Endometrium (tissue), 2 donors: ENCODE results near the gene GRAPL.
"Not testable (repeated sequence)": the region's sequence is repeated elsewhere in the genome, so short reads cannot be mapped to it uniquely, and the experiment has no call there.

ENCODE experiments used
- FAIRE-seq: peaks from 2 replicates; lab custom pipeline; 2012; peaks lifted over from hg19 to GRCh38; lab: Jason Lieb, UNC
- donor health status: control.
- donor health status: control.

The GRAPL gene

DNA sequence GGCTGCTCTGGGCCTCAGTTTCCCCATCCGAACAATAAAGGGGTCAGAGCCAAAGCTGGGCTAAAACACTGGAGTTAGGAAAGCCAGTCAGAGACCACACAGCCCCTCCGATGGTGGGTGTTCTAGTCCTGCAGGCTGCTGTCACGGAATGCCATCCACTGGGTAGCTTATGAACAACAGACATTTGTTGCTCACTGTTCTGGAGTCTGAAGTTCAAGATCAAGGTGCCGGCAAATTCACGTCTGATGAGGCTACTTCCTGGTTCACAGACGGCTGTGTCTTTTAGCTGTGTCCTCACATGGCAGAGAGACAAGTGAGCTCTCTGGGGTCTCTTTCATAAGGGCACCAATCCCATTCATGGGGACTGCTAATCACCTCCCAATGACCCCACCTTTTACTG, 9.2 kb downstream of the GRAPL start:
- FAIRE-seq = not testable (repeated sequence)

DNA sequence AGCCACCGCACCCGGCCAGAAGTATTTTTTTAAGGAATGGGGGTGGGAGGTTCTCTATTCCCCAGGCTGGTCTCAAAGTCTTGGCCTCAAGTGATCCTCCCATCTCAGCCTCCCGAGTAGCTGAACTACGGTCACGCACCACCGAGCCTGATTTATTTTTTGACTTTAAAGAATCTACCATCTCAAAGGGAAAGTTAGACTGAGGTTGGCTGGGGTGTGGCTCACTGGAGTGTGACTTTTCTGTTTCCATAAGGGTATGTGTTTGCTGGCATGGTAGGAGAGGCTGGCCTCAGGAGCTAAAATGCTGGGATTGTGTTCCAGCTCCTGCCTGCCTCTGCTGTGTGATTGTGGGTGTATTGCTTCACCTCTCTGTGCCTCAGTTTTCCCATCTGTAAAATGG, 10.6 kb downstream of the GRAPL start:
- FAIRE-seq = not testable (repeated sequence)

DNA sequence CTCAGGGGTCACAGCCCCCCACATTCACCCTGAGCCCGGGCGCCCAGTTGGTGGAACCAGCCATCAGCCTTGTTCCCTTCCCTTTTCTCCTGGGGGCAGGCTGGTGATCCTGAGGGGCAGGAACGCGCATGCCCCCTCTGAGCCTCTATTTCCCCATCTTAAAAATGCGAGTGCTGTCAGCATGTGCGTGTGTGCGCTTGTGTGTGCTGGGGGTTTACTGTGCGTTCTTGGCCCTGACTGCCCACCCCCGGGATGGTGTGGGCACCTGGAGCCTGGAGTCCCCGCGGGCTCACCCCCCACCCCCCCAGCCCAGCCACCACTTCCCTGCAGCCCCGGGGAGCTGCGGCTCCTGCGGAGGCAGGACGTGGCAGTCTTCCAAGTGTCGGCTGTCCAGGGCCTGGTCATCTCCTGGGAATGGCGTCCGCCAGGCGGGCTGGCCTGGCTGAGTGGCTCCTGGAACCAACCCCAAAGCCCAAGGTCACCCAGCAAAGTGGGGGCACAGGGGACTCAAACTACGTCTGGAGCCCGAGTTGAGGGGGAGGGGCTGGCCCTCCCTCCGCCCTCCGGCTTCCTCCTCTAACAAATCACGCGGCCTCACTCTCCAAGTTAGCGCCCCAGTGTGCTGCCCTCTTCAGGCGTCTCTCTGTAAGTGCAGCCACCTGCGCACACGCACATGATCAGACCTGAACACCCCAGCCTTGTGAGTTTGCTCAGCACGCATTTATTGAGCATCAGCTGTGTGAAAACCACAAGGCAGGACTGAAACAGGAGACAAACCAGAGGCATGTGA, 14.2 kb downstream of the GRAPL start:
- FAIRE-seq = not testable (repeated sequence)

DNA sequence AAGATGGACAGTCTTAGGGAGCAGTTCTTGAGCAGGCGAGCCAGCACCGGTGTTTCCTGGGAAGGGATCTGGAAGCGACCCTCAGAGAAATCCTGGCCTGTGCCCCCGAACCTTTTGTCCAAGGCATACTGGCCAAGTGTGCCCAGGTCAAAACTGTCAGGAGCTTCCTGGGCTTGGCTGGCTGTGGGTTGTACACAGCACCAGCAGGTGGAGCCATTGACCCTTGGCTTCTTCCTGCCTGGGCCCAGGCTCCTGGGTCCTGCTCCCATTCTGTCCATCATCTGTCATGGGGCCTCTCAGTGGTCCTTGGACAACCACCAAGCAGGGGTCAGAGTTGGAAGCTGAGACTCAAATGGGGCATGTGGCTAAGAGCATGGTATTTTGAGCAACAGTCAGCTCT, 15.0 kb downstream of the GRAPL start:
- FAIRE-seq = not testable (repeated sequence)

DNA sequence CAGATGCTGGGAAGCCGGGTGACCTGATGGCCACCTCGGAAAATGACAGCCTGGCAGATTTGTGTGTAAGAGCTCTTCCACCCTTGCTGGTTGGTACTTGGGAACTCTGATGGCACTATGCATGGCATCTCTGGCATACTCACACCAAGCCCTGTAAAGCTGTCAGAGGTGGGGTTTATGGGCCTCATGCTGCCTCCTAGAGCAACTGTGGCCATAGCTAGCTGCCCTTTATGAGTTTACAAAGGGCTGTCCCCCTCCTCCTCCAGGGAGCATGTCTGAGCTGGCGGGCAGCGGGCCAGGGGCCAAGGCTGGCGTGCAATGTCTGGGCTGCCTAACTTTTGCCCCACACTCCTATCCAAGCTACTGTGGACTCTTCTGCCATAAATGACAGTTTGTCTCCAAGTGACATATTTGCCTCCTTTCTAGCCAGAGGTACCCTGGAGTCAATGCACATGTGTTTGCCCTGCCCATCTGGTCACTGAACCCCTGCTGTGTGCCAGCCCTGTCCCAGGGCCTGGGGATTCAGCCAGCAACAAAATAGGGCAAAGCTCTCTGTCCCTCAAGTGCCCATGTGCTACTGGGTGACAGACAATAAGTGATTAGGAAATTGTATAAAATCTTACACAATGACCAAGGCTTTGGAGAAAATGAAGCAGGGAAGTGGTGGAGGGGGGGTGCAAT, 15.8 kb downstream of the GRAPL start:
- not testable (repeated sequence) for FAIRE-seq

DNA sequence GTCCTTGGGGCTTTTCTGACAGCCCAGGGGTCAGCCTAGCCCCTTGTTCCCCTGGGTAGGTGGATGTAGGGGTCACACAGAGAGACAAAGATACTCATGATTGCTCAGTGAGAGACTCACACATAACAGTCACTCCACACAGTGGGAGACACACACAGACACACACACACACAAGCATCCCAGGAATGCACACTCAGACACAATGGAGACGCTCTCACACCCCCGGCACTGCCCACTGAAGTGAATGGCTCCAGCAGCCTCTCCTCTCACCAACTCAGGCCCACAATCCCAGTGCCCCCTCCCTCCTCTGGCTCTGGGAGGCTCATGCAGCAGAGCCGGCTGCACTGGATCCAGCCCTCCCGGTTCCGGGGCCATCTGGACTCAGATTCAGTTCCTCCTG, 17.0 kb downstream of the GRAPL start:
- FAIRE-seq = not testable (repeated sequence)

DNA sequence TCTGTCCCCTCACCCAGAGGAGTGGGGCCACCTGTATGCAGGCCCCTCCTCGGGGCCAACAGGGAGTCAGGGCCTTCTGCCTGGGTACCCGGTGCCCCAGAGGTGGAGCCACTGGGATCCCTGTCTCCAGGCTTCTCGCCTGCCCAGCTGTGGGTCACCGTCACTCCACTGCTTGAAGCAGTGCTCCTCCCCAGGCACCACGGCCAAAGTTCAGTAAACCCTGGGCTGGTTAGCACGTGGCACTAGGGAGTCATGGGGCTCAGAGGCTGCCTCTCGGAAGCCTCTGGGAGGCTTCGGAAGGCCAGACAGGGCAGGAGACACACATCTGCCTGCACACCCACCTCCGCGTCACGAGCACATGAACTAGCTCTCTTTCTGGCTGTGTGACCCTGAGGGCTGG, 18.1 kb downstream of the GRAPL start:
- FAIRE-seq = not testable (repeated sequence)

DNA sequence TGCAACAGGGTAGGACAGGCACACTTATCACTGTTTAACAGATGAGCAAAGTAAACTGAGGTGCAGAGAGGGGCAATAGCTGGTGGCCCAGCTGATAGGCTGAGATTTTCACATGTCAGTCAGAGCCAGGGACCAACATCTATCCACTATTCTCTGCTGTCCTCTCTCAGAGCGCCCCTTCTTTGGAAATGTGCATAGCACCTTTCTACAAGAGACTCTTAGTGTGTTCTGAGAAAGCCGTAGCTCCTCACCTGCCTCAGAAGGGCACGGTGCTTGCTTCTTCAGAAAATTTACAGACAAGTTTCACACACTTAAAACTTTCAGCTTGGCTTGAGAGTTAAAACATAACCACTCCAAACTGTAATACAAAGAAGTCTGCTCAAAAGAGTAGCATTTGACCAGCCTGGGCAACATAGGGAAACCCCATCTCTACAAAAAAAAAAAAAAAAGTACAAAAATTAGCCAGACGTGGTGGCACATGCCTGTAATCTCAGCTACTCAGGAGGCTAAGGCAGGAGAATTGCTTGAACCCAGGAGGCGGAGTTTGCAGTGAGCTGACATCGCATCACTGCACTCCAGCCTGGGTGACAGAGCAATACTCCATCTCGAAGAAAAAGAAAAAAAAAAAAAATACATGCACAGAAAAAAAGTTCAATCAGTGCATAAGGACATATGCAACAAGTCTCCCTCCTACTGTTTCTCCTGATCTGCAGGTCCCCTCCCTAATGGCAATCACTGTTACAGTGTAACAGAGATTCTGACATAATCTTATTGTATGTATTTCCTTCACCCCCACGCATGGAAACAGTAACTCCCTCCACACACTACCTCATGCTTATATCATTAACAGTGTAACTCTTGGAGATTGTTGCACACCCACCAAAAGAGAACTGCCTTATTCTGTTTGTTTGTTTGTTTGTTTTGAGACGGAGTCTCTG, 23.6 kb downstream of the GRAPL start:
- not testable (repeated sequence) for FAIRE-seq

DNA sequence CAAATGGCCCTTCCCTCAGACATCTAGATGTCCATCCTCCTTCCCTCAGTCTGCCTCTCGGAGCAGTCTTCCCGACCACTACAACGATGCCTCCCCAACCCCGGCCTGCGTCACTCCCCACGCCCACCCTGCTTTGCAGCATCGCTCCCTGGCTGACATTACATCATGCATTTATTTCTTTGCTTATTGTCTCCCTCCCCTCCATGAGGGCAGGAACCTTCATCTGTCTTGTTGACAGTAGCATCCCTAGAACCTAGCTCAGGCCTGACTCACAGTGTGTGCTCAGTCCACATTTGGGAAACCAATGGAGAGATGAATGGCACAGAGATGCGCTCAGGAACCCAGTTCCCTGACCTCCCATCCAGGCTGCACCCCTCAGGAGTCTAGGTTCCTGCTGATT, 30.2 kb downstream of the GRAPL start:
- FAIRE-seq = not testable (repeated sequence)

DNA sequence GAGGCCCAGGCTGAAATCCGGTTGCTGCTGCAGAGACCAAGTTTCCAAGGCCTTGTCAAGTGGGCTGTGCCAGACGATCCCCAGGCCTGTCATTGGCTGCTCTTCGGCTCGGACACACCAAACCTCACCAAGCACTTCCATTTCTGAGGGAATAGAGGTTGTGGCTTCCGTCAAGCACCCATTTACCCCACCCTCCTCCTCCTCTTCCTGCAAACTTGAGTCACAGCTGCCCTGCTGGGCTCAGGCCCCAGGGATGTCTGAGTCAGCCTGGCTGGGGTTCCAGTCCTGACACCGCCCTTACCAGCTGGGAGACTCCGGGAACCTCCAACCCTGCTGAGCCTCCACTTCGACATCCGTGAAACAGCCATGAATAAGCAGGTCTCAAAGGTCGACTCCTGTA, 31.1 kb downstream of the GRAPL start:
- not testable (repeated sequence) for FAIRE-seq

DNA sequence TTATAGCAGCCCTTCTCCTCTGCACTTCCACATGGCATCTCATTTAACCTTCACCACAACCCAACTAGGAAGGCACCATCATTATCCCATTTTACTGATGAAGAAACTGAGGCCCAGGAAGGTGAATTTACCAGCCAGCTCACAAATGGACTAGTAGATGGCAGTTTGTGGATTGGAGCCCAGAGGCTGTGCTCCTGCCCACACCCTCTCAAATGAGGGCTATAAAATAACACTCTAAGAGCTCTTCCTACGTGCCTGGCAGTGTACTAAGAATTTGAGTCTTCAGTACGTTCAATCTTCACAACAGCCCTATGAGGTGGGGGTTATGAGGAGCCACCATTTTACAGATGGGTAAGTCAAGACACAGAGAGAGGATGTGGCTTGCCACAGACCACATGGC, 31.5 kb downstream of the GRAPL start:
- FAIRE-seq = not testable (repeated sequence)

DNA sequence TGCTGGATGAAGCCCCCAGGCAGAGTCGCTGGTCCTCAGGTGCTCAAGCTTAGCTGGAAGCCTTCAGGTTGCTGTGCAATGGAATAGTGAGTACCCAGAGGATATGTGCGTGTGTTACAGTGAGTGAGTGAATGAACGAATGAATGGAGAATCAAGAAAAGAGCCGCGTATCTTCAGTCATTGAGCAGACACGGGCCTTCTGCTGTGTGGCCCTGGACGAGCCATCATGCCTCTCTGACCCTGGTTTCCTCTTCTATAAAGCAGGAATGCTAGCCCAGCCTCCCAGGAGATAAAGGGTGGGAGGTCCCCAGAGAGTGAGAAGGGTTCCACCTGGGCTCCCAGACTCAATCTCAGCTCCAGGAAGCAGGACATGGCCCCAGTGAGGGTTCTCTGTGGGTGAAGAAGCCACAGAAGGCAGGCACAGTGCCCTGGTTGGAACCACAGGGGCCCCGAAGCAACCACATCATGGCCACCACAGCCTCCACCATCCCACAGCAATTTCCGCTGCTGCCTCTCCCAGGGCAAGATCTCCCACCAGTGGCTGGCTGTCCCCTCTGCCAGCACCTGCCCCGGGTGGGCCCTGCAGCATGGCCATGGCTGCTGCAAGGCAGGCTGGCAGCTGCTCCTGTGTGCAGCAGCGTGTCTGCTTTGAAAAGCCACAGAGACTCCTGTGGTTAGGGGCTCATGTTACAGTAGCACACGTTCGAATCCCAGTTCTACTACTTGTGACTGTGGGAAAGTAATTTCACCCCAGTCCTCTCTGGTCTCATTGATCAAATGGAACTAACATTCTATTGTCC, 34.1 kb downstream of the GRAPL start:
- not testable (repeated sequence) for FAIRE-seq

DNA sequence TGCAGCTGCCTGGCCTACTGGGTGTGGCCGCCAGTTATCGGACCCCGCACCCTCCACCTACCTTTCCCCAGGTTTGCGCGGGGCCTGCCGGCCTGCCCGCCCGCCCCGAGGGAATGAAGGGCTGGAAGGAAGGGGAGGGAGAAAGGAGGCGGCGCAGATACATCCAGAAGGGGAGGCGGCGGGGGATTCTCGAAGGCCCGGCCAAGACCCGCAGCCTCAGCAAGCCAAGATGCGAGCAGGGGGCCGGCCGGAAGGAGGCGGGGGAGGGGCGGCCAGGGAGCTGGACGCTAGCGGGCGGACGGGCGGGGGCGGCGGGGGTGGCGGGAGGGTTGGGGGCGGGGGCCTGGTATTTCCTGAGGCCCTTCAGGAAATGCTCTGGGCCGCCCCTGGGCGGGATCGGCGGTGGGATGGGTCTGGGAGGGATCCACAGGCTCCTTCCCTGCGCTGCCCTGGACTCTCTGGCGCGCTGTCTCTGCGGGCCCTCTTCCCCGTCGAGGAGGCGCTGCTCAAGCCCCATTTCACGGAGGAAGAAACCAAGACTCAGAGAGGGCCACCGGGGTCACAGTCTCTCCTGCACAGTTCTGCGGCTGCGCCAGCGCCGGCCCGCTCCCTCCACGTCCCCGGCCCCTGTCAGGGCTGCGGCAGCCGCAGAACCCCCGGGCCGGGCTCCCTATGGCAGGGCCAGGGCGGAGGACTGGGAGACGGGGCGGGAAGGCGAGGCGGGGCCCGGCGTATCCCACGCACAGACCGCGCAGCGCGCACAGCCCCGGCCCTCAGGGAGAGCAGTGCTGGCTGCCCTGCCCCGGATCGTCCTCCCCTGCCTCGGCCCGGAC, 35.2 kb downstream of the GRAPL start:
- FAIRE-seq = not testable (repeated sequence)

DNA sequence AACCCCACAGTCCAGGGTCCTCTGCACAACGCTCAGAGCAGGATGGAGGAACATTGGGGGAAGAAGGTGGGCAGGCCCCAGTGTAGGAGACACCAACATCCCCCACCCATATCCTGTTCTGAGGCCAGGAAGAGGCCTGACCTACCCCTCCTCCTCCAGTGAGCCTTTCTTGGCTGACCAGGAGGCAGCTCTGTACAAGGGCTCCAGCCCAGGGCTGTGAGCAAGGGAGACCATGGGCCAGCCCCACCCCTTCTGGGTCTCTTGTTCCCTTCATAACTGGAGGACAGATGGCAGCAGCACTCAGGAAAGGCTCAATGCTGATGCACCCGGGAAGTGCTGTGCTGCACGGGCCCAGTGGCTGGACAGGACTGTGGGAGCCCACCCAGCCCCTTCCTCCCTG, 47.0 kb downstream of the GRAPL start:
- not testable (repeated sequence) for FAIRE-seq

DNA sequence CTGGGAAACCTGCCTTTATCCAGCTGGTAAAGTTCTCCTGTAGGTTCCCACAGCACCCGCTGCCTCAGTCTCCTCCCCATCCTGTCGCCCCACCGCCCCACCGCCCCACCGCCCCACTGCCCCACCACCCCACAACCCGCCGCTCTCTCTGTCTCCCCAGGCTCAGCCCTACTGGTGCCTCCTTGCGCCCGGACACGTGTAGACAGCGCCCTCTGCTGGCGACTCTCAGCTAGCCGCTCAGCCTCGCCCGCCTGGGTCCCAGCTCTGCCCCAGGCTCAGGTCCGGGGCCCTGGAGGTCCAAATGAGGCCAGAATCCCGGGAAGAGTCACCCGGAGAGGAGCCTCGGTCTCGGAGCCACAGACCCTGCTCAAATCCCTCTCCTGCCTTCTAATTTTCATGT, 48.0 kb downstream of the GRAPL start:
- not testable (repeated sequence) for FAIRE-seq

DNA sequence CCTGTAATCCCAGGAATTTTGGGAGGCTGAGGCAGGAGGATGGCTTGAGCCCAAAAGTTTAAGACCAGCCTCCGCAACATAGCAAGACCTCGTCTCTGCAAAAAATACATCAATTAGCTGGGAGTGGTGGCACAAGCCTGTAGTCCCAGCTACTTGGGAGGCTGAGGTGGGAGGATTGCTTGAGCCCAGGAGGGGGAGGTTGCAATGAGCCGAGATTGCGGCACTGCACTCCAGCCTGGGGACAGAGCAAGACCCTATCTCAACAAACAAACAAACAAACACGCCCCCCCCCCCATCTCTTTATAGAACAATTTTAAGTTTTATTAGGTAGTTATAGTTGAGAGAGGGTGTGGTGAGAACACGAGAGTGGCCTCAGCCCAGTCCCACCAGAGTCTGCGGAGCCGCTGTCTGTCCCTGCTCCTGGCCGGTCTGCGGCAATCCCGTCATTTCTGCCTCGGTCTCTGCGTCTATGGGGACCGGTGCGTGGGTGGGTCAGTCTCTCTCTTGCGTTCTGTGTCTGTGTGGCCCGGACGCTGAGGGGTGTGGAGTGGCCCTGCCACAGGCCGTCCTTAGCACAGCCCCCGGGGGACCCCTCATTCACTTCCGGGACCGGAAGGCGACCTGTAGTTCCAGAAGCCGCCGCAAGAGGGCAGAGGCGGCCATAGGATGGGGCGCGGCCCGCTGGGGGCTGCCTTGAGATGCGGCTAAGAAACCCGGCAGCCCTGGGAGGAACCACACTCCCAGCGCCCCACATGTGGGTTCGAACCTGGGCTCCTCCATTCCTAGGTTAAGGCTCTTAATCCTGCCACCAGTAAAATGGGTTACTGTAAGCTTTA, 53.9 kb downstream of the GRAPL start:
- FAIRE-seq = peak; percentile 21

DNA sequence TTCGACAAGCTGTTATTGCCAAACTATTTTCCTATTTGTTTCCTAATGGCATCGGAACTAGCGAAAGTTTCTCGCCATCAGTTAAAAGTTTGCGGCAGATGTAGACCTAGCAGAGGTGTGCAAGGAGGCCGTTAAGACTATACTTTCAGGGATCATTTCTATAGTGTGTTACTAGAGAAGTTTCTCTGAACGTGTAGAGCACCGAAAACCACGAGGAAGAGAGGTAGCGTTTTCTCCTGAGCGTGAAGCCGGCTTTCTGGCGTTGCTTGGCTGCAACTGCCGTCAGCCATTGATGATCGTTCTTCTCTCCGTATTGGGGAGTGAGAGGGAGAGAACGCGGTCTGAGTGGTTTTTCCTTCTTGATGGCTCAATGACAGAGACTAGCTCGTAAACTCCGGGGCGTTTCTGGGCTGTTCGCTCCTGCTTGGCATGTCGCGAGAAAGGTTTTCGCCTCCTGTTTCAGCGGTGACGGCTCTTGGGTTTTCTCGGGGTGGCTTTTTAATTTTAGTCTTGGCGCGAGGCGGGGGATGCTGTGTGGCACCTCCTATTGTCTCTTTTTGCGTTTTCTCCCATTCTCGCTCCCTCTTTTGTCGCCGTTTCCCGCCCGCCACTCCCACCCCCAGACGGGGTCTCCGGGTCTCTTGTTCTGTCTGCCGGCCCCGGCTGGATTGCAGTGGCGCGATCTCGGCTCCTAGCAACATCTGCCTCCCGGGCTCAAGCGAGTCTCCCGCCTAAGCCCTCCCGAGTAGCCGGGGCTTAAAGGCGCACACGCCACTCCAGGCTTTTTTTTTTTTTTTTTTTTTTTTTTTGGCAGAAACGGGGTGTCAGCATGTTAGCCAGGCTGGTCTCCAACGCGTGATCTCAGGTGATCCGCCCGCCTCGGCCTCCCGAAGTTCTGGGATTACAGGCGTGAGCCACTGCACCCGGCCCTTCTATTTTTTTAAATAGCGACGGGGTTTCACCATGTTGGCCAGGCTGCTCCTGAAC, 60.8 kb downstream of the GRAPL start:
- peak; percentile 64 for FAIRE-seq
